Esophagus (tissue), 2 donors: ENCODE results near the gene OGDH. TPM values are rescaled to one million over a fixed set of nuclear protein-coding genes. Genes with fewer than 3 reads are reported as not detected.

ENCODE experiments used
- H3K27ac ChIP-seq, 2 donors: one replicate each; pipeline ENCODE4 v1.5.1; 2013; ENCODE audit warnings: low read depth in 2 of 2, mild to moderate bottlenecking in 2 of 2, inconsistent platforms in 1 of 2, low read length in 1 of 2, moderate library complexity in 1 of 2
- H3K27me3 ChIP-seq, 2 donors: one replicate each; pipeline ENCODE4 v1.6.1; 2013; ENCODE audit warnings: low read length in 2 of 2, control low read depth in 1 of 2, mild to moderate bottlenecking in 1 of 2; ENCODE audit not compliant: insufficient read depth in 2 of 2, control insufficient read depth in 1 of 2
- H3K36me3 ChIP-seq, 2 donors: one replicate each; pipeline ENCODE4 v1.6.1; 2013; ENCODE audit warnings: low read length in 1 of 2; ENCODE audit not compliant: control insufficient read depth in 2 of 2, insufficient read depth in 2 of 2
- H3K4me1 ChIP-seq, 2 donors: one replicate each; pipeline ENCODE4 v1.6.1; 2013; ENCODE audit warnings: low read length in 1 of 2; ENCODE audit not compliant: control insufficient read depth in 2 of 2, insufficient read depth in 2 of 2
- H3K4me3 ChIP-seq, 2 donors: one replicate each; pipeline ENCODE4 v1.5.1; 2013; ENCODE audit warnings: low read length in 2 of 2, mild to moderate bottlenecking in 2 of 2, low read depth in 1 of 2, moderate library complexity in 1 of 2
- H3K9me3 ChIP-seq, 2 donors: one replicate each; pipeline ENCODE4 v1.6.1; 2013; ENCODE audit warnings: mild to moderate bottlenecking in 2 of 2, low read depth in 1 of 2, low read length in 1 of 2, moderate library complexity in 1 of 2; ENCODE audit not compliant: control insufficient read depth in 2 of 2, insufficient read depth in 1 of 2
- WGBS, 2 donors: extraction: QIAGEN DNeasy Blood & Tissue Kit; methylation state at CpG; one replicate each; pipeline ENCODE4 v1.1.7; 2013; 5-methylcytosine and 5-hydroxymethylcytosine counted together
- polyA plus RNA-seq, 2 donors: library from polyadenylated mRNA; stranded (reverse); fragments of 200-250 nt; gene quantifications; one replicate each; pipeline ENCODE4 v1.2.3, GENCODE V29; 2013
- donor health status: healthy with polysubstance abuse.
- donor health status: Bipolar disorder and iron deficiency.

Gene OGDH
- polyA plus RNA-seq, 2 donors = 25.8 to 43.0 TPM

DNA sequence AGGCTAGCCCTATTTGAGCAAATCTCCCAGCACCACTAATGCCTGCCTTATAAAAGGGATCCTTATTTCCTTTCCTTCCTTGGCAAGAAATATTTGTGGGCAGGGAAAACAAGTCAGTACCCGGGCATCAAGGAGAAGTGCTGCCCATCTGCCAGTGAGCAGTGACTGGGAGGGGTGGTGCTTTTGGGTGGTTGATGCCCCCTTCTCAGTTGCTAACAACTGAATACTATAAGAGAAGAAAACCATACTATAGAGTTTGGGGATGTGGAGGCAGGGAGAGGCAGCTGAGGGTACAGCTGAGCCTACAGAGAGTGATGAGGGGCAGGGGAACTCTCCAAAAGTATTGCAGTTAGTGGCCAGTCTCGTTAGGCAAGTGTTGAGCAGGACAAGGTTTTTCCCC lies 39.3 kb downstream of the OGDH start:
- peaks cover 0 to 18% of the 10 kb centered on the region in 2 donors for H3K36me3 ChIP-seq
- H3K27ac ChIP-seq = no peak overlapping the region
- H3K27me3 ChIP-seq = no peaks in the 10 kb centered on the region
- H3K9me3 ChIP-seq = no peaks in the 10 kb centered on the region
- no peaks in the 10 kb centered on the region for H3K4me1 ChIP-seq
- no peak overlapping the region for H3K4me3 ChIP-seq
- WGBS, 2 donors = 72 to 78% methylated on average over 2 of the region's 2 CpGs

- Histone ChIP-seq H3K27ac (no peak overlapping the region), H3K36me3 (peaks cover 0 to 21% of the 10 kb centered on the region in 2 donors), H3K4me1 (no peaks in the 10 kb centered on the region), H3K27me3 (no peaks in the 10 kb centered on the region), H3K4me3 (no peak overlapping the region), H3K9me3 (no peaks in the 10 kb centered on the region)
- WGBS, 2 donors = 95 to 96% methylated on average over 3 of the region's 3 CpGs
Measured at GRCh38 chr7:44646176-44646920, 39.9 kb downstream of the OGDH start.

DNA sequence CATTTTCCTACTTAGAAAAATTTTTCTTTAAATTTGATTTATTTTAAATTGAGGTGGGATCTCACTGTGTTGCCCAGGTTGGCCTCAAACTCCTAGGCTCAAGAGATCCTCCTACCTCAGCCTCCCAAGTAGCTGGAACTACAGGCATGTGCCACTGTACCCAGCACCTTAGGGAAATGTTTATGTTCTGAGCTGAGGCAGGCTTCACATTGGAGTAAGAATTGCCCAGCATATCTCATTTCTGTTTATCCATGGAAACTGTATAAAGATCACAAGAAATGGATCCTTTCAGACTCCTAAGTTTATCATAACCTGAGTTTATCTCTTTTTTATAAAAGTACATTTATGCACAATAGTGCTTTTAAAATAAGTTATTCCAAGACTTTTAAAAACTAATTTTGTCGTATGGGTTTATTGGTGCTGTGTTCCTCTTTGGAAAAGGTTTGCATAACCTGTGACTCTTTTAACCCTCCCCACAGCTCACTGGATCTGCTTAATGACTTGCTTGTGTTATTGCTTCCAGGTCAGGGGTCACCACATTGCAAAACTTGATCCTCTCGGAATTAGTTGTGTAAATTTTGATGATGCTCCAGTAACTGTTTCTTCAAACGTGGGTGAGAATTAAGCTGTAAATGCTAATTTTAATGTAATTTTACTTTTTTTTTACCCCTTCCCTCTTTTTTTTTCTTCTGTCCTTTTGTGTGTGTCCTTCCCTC lies 40.7 kb downstream of the OGDH start:
- H3K27ac ChIP-seq = no peak overlapping the region
- H3K4me1 ChIP-seq = no peaks in the 10 kb centered on the region
- H3K9me3 ChIP-seq = no peaks in the 10 kb centered on the region
- H3K27me3 ChIP-seq = no peaks in the 10 kb centered on the region
- H3K4me3 ChIP-seq = no peak overlapping the region
- H3K36me3 ChIP-seq = peaks cover 0 to 21% of the 10 kb centered on the region in 2 donors
- 75 to 84% methylated on average over 3 of the region's 3 CpGs for WGBS, 2 donors

DNA sequence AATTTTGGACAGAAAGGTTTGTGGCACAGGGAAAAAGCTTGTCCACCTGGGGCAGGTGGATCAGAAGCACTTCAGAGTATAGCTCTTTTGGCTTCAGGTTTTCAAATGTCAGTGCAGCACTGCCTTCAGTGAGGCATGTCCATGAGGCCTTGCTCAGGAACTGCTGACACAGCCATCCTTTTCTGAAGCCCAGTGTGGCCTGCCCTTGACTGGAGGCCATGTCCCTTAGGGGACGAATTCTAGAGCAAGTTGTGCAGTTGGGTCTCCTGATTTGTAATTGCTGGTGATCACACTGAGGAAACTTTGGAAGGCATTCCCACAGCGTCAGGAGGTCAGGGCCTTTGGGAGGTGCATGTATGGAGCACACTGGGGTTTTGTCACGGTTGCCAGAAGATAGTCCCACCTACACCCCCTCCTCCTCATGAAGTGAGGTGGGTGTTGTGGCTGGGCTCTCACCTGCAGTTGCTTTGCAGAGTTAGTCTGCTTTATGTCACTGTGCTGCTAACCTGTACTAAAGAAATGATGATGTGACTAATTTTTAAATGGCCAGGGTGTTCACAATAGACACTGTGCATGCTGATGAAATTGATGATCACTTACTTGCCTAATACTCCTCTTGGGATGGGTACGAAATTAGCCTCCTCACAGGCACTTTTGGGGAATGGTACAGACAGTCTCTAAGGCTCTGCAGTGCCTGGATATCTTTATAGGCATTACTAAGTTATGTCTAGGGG lies 41.7 kb downstream of the OGDH start:
- H3K36me3 ChIP-seq = peaks cover 0 to 21% of the 10 kb centered on the region in 2 donors
- no peaks in the 10 kb centered on the region for H3K9me3 ChIP-seq

DNA sequence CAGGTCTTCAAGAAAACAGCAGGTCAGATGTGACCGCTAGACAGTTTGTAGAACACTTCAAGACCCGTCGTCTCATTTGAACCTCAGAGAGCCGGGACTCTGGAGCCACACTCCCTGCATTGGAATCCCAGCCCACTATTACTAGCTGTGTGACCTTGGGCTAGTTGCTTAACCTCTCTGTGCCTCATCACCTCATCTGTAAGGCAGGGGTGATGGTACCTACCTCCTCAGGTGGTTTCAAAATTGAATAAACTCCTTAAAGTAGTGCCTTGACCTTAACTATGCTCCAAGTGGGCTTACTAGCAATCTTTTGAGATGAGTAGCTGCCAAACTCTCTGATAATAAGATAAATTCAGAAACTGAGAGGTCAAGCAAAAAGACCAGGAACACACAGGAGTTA lies 43.8 kb downstream of the OGDH start:
- Histone ChIP-seq H3K4me3 (no peak overlapping the region), H3K36me3 (peaks cover 3 to 19% of the 10 kb centered on the region in 2 donors), H3K4me1 (no peaks in the 10 kb centered on the region), H3K27ac (no peak overlapping the region), H3K27me3 (no peaks in the 10 kb centered on the region), H3K9me3 (no peaks in the 10 kb centered on the region)
- WGBS, 2 donors = 96 to 97% methylated on average over 4 of the region's 4 CpGs

More for the DNA sequence above, 41.7 kb downstream of the OGDH start:
- Histone ChIP-seq H3K27ac (no peak overlapping the region), H3K4me3 (no peak overlapping the region), H3K27me3 (no peaks in the 10 kb centered on the region), H3K4me1 (no peaks in the 10 kb centered on the region)
- WGBS, 2 donors = 88 to 91% methylated on average over 4 of the region's 4 CpGs

GRCh38 chr7:44650772-44651171 lies 44.3 kb downstream of the OGDH start:
- peaks cover 3 to 22% of the 10 kb centered on the region in 2 donors for H3K36me3 ChIP-seq
- H3K27me3 ChIP-seq = no peaks in the 10 kb centered on the region
- no peak overlapping the region for H3K4me3 ChIP-seq
- no peaks in the 10 kb centered on the region for H3K4me1 ChIP-seq
- WGBS, 2 donors = 67 to 75% methylated on average over 5 of the region's 5 CpGs
- H3K9me3 ChIP-seq = no peaks in the 10 kb centered on the region
- no peak overlapping the region for H3K27ac ChIP-seq

DNA sequence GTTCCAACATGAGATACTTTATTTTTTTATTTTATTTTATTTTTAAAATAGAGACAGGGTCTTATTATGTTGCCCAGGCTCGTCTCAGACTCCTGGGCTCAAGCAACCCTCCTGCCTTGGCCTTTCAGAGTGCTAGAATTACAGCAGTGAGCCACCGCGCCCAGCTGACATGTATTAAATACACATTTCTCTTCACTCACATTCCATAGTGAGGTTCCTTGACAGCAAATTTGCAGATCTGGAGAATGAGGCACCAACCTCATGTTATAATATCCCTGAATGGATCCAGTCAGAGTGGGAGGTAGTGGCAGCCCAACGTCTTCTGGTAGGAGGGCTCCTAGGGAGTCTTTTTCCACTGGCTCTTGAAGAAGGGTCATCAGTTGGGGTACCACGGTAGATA lies 46.1 kb downstream of the OGDH start:
- Histone ChIP-seq H3K9me3 (no peaks in the 10 kb centered on the region), H3K36me3 (peaks cover 3 to 27% of the 10 kb centered on the region in 2 donors), H3K27ac (no peak overlapping the region), H3K27me3 (no peaks in the 10 kb centered on the region), H3K4me3 (no peak overlapping the region), H3K4me1 (no peaks in the 10 kb centered on the region)
- 89% methylated on average over 5 of the region's 5 CpGs for WGBS, 2 donors

DNA sequence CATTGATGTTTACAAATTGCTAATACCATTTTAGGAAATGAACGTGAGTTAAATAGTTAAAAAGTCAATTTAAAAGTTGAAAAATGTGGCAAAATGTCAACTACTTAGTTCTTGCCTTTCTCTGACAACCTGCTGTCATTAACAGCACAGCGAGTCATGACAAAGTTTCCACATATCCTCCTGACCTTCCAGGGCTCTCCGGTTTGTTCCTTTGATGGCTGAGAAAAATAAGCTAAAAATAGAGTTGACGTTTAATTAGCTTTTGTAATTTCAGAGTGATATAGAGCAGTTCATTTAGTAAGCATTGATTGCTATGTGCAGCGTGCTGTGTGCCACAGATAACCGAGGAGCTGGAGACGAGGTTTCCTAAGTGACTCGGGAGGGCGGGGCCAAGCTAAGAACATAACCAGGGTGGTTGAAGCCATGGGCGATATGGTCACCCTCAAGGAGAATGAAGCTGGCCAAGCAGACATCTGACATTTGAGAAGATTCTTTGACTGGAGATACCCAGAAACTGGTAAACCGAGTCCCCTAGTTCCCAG lies 47.9 kb downstream of the OGDH start:
- Histone ChIP-seq H3K36me3 (peaks cover 3 to 20% of the 10 kb centered on the region in 2 donors), H3K27ac (no peak overlapping the region)

GRCh38 chr7:44655341-44655740 lies 48.9 kb downstream of the OGDH start:
- 68 to 81% methylated on average over 1 of the region's 1 CpG for WGBS, 2 donors
- Histone ChIP-seq H3K27me3 (no peaks in the 10 kb centered on the region), H3K4me1 (no peaks in the 10 kb centered on the region), H3K36me3 (peaks cover 3 to 14% of the 10 kb centered on the region in 2 donors), H3K9me3 (no peaks in the 10 kb centered on the region), H3K27ac (no peak overlapping the region), H3K4me3 (no peak overlapping the region)

More for the DNA sequence above, 47.9 kb downstream of the OGDH start:
- H3K9me3 ChIP-seq = no peaks in the 10 kb centered on the region
- H3K4me3 ChIP-seq = no peak overlapping the region
- H3K27me3 ChIP-seq = no peaks in the 10 kb centered on the region
- 85 to 90% methylated on average over 11 of the region's 11 CpGs for WGBS, 2 donors
- no peaks in the 10 kb centered on the region for H3K4me1 ChIP-seq
